ENCODE measurements around the gene GALNT9. TPM values are rescaled to one million over a fixed set of nuclear protein-coding genes. Genes with fewer than 3 reads are reported as not detected.
"Not testable (repeated sequence)": the region's sequence is repeated elsewhere in the genome, so short reads cannot be mapped to it uniquely, and the experiment has no call there.

The GALNT9 gene
- total and polyA plus RNA-seq, 5 donors from 2014 or later, result 0.37 to 0.69 (median 0.64) TPM; not detected in 2

DNA sequence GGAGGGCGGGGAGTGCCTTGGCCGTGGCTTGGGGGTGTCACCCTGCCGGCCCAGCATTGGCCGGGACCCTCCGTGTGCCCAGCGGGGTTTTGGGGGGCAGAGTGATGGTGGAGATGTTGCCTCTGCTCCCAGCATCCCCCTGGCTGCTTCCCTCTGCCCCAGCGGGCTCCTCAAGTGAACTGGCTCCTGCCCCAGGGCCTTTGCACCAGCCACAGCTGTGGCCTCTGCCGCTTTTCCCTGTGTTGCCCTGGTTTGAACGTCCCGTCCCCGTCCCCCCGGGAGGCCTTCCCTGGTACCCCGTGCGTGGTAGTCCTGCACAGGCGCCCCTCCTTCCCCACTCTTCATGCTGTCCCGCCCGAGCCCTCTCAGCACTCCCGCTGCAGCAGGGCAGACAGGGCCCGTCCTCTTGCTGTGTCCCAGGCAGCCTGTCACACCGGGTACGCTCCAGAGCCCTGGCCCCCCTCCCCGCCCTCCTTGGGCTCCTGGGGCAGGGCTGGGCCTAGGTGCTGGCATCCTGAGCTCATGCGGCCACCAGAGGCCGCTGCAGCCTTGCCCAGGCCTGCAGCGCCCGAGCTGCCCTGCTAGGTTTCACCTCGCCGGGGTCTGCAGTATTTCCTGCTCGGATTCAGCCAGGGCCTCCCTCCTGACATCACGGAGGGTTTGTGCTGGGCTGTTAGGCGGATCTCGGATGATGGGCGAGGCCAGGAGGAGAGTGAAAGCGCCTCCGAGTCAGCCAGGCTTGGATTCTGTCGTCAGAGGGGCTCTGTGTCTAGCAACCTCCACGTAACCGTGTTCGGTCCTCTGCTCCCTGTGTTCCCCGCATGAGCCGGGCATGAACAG is 175.7 kb downstream of the GALNT9 start:
- peaks cover 10% of the 10 kb centered on the region for H3K4me1 ChIP-seq (ENCODE audit: control insufficient read depth, insufficient read depth, low read length, poor library complexity, severe bottlenecking)
- Mint-ChIP-seq H3K27me3 (no peaks in the 10 kb centered on the region), H3K4me1 (peaks cover 0 to 2% (median 0%) of the 10 kb centered on the region in 4 donors), H3K36me3 (no peaks in the 10 kb centered on the region), H3K27ac (peak overlapping the region in 1 of 3 donors; percentile 20), H3K9me3 (no peaks in the 10 kb centered on the region), H3K4me3 (peak overlapping the region in 2 of 4 donors; percentile 66 to 68)
- H3K36me3 ChIP-seq (ENCODE audit: control insufficient read depth, insufficient read depth, low read length), result peaks cover 12% of the 10 kb centered on the region
- H3K9me3 ChIP-seq (ENCODE audit: control insufficient read depth in 2 of 2, low read length in 2 of 2), result no peaks in the 10 kb centered on the region
- H3K4me3 ChIP-seq (ENCODE audit: low read depth, low read length), result peak overlapping the region; percentile 51
- DNase-seq (peak; percentile 52 to 78 (median 75)), ATAC-seq (ENCODE audit: low read depth in 2 of 2) (peak; percentile 92 to 93)
- no peak overlapping the region for H3K27ac ChIP-seq (ENCODE audit: insufficient read depth, low read length, poor library complexity, severe bottlenecking)
- no peaks in the 10 kb centered on the region for H3K27me3 ChIP-seq (ENCODE audit: control insufficient read depth, insufficient read depth, low read length)

- no peak overlapping the region for H3K27ac ChIP-seq (ENCODE audit: insufficient read depth, low read length, poor library complexity, severe bottlenecking)
- H3K9me3 ChIP-seq (ENCODE audit: control insufficient read depth in 2 of 2, low read length in 2 of 2), result no peaks in the 10 kb centered on the region
- H3K27me3 ChIP-seq (ENCODE audit: control insufficient read depth, insufficient read depth, low read length), result no peaks in the 10 kb centered on the region
- ATAC-seq (ENCODE audit: low read depth in 2 of 2), result no peak
- H3K36me3 ChIP-seq (ENCODE audit: control insufficient read depth, insufficient read depth, low read length), result peaks cover 10% of the 10 kb centered on the region
- no peaks in the 10 kb centered on the region for H3K36me3 Mint-ChIP-seq
- H3K4me3 ChIP-seq (ENCODE audit: low read depth, low read length), result no peak overlapping the region
- no peak for DNase-seq
- H3K27me3 Mint-ChIP-seq, result no peaks in the 10 kb centered on the region
- H3K9me3 Mint-ChIP-seq, result no peaks in the 10 kb centered on the region
- H3K4me3 Mint-ChIP-seq, result no peak overlapping the region
- H3K4me1 Mint-ChIP-seq, result peaks cover 0 to 2% (median 0%) of the 10 kb centered on the region in 4 donors
- H3K27ac Mint-ChIP-seq, result no peak overlapping the region
- peaks cover 10% of the 10 kb centered on the region for H3K4me1 ChIP-seq (ENCODE audit: control insufficient read depth, insufficient read depth, low read length, poor library complexity, severe bottlenecking)
Measured at GRCh38 chr12:132152953-132153352, 176.4 kb downstream of the GALNT9 start.

DNA sequence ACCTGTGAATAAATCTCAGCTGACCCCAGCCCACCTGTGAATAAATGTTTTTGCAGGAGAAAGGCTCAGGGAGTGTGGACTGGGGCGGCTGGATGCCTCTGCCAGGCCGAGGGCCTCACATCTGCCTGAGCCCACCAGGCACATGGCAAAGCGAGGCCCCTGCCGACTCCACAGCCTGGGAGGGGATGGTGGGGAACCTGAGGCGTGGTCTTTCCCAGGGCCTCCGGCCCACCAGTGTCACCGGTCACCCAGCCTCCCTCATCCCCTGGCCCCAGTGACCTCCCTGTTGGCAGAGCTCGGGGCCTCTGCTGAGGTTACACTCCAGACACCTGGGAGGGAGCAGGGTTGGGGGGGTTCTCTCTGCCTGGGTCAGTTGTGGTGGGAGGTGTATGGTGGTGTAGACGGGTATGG is 177.0 kb downstream of the GALNT9 start:
- Mint-ChIP-seq H3K27me3 (no peaks in the 10 kb centered on the region), H3K4me1 (peaks cover 0 to 2% (median 0%) of the 10 kb centered on the region in 4 donors), H3K4me3 (no peak overlapping the region), H3K36me3 (no peaks in the 10 kb centered on the region), H3K27ac (no peak overlapping the region), H3K9me3 (no peaks in the 10 kb centered on the region)
- DNase-seq (no peak), ATAC-seq (ENCODE audit: low read depth in 2 of 2) (no peak)
- H3K9me3 ChIP-seq (ENCODE audit: control insufficient read depth in 2 of 2, low read length in 2 of 2), result no peaks in the 10 kb centered on the region
- no peaks in the 10 kb centered on the region for H3K27me3 ChIP-seq (ENCODE audit: control insufficient read depth, insufficient read depth, low read length)
- no peak overlapping the region for H3K27ac ChIP-seq (ENCODE audit: insufficient read depth, low read length, poor library complexity, severe bottlenecking)
- peaks cover 7% of the 10 kb centered on the region for H3K36me3 ChIP-seq (ENCODE audit: control insufficient read depth, insufficient read depth, low read length)
- no peak overlapping the region for H3K4me3 ChIP-seq (ENCODE audit: low read depth, low read length)
- H3K4me1 ChIP-seq (ENCODE audit: control insufficient read depth, insufficient read depth, low read length, poor library complexity, severe bottlenecking), result peaks cover 10% of the 10 kb centered on the region

DNA sequence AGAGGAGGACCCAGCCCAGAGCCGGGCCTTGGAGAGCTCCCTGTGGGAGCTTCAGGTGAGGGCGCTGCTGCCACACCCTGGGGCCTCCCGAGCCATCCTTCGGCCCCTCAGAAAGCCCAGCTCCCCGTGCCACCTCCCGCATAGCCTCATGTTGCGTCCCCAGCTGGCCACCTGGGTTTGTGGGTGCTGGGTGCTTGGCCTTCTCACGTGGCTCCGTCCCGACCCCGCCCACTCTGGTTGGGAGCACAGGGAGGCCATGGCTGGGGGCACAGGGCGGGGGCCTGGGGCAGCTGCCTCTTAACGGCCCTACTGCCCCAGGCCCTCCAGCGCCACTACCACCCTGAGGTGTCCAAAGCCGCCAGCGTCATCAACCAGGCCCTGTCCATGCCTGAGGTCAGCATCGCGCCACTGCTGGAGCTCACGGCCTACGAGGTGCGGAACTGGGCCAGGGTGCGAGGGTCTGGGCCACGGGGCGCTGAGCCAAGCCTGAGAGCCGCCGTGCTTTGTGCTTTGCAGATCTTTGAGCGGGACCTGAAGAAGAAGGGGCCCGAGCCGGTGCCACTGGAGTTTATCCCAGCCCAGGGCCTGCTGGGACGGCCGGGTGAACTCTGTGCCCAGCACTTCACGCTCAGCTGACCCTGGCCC is 177.5 kb downstream of the GALNT9 start:
- DNase-seq, result no peak
- H3K27me3 Mint-ChIP-seq, result no peaks in the 10 kb centered on the region
- no peaks in the 10 kb centered on the region for H3K9me3 Mint-ChIP-seq
- H3K4me3 Mint-ChIP-seq, result no peak overlapping the region
- no peak for ATAC-seq (ENCODE audit: low read depth in 2 of 2)
- Histone ChIP-seq H3K27me3 (ENCODE audit: control insufficient read depth, insufficient read depth, low read length) (no peaks in the 10 kb centered on the region), H3K9me3 (ENCODE audit: control insufficient read depth in 2 of 2, low read length in 2 of 2) (no peaks in the 10 kb centered on the region), H3K4me1 (ENCODE audit: control insufficient read depth, insufficient read depth, low read length, poor library complexity, severe bottlenecking) (peaks cover 10% of the 10 kb centered on the region), H3K36me3 (ENCODE audit: control insufficient read depth, insufficient read depth, low read length) (peaks cover 7% of the 10 kb centered on the region), H3K4me3 (ENCODE audit: low read depth, low read length) (no peak overlapping the region), H3K27ac (ENCODE audit: insufficient read depth, low read length, poor library complexity, severe bottlenecking) (no peak overlapping the region)
- no peak overlapping the region for H3K27ac Mint-ChIP-seq
- no peaks in the 10 kb centered on the region for H3K36me3 Mint-ChIP-seq
- H3K4me1 Mint-ChIP-seq, result peaks cover 0 to 4% (median 0%) of the 10 kb centered on the region in 4 donors

GRCh38 chr12:132151145-132151765 is 178.1 kb downstream of the GALNT9 start:
- DNase-seq, result no peak
- Mint-ChIP-seq H3K36me3 (no peaks in the 10 kb centered on the region), H3K27me3 (no peaks in the 10 kb centered on the region), H3K27ac (no peak overlapping the region), H3K9me3 (no peaks in the 10 kb centered on the region), H3K4me3 (no peak overlapping the region), H3K4me1 (peaks cover 0 to 11% (median 4%) of the 10 kb centered on the region in 4 donors)
- Histone ChIP-seq H3K27ac (ENCODE audit: insufficient read depth, low read length, poor library complexity, severe bottlenecking) (no peak overlapping the region), H3K4me1 (ENCODE audit: control insufficient read depth, insufficient read depth, low read length, poor library complexity, severe bottlenecking) (peaks cover 13% of the 10 kb centered on the region), H3K36me3 (ENCODE audit: control insufficient read depth, insufficient read depth, low read length) (peaks cover 7% of the 10 kb centered on the region), H3K9me3 (ENCODE audit: control insufficient read depth in 2 of 2, low read length in 2 of 2) (no peaks in the 10 kb centered on the region), H3K27me3 (ENCODE audit: control insufficient read depth, insufficient read depth, low read length) (no peaks in the 10 kb centered on the region), H3K4me3 (ENCODE audit: low read depth, low read length) (no peak overlapping the region)
- no peak for ATAC-seq (ENCODE audit: low read depth in 2 of 2)

GRCh38 chr12:132150780-132151144 is 178.6 kb downstream of the GALNT9 start:
- no peaks in the 10 kb centered on the region for H3K9me3 ChIP-seq (ENCODE audit: control insufficient read depth in 2 of 2, low read length in 2 of 2)
- H3K9me3 Mint-ChIP-seq, result no peaks in the 10 kb centered on the region
- H3K4me1 ChIP-seq (ENCODE audit: control insufficient read depth, insufficient read depth, low read length, poor library complexity, severe bottlenecking), result peaks cover 17% of the 10 kb centered on the region
- no peak overlapping the region for H3K27ac ChIP-seq (ENCODE audit: insufficient read depth, low read length, poor library complexity, severe bottlenecking)
- H3K4me3 Mint-ChIP-seq, result no peak overlapping the region
- H3K27me3 ChIP-seq (ENCODE audit: control insufficient read depth, insufficient read depth, low read length), result no peaks in the 10 kb centered on the region
- no peaks in the 10 kb centered on the region for H3K27me3 Mint-ChIP-seq
- no peak overlapping the region for H3K27ac Mint-ChIP-seq
- DNase-seq, result no peak
- peaks cover 7% of the 10 kb centered on the region for H3K36me3 ChIP-seq (ENCODE audit: control insufficient read depth, insufficient read depth, low read length)
- H3K36me3 Mint-ChIP-seq, result no peaks in the 10 kb centered on the region
- H3K4me1 Mint-ChIP-seq, result peaks cover 0 to 15% (median 6%) of the 10 kb centered on the region in 4 donors
- H3K4me3 ChIP-seq (ENCODE audit: low read depth, low read length), result no peak overlapping the region
- no peak for ATAC-seq (ENCODE audit: low read depth in 2 of 2)

DNA sequence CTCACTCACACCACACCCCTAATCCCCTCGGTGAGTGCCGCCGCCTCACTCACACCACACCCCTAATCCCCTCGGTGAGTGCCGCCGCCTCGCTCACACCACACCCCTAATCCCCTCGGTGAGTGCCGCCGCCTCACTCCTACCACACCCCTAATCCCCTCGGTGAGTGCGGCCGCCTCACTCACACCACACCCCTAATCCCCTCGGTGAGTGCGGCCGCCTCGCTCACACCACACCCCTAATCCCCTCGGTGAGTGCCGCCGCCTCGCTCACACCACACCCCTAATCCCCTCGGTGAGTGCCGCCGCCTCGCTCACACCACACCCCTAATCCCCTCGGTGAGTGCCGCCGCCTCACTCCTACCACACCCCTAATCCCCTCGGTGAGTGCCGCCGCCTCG is 179.9 kb downstream of the GALNT9 start:
- not testable (repeated sequence) for H3K27me3 Mint-ChIP-seq; H3K27me3 ChIP-seq (ENCODE audit: control insufficient read depth, insufficient read depth, low read length); DNase-seq; H3K36me3 Mint-ChIP-seq; H3K4me3 Mint-ChIP-seq; ATAC-seq (ENCODE audit: low read depth in 2 of 2); H3K36me3 ChIP-seq (ENCODE audit: control insufficient read depth, insufficient read depth, low read length); H3K9me3 ChIP-seq (ENCODE audit: control insufficient read depth in 2 of 2, low read length in 2 of 2); H3K27ac ChIP-seq (ENCODE audit: insufficient read depth, low read length, poor library complexity, severe bottlenecking); H3K27ac Mint-ChIP-seq; H3K9me3 Mint-ChIP-seq; H3K4me3 ChIP-seq (ENCODE audit: low read depth, low read length)
- H3K4me1 Mint-ChIP-seq, result peaks cover 0 to 27% (median 6%) of the 10 kb centered on the region in 4 donors
- peaks cover 28% of the 10 kb centered on the region for H3K4me1 ChIP-seq (ENCODE audit: control insufficient read depth, insufficient read depth, low read length, poor library complexity, severe bottlenecking)
